DND-41 (cell line): ENCODE measurements around the gene CYP3A4.

Experiments used
- ATAC-seq: fragments of 200-7000 bp; cut with Tn5 transposase; 3 replicates; pipeline ENCODE4 v1.9.1; 2021; ENCODE audit warnings: low read depth; ENCODE audit not compliant: insufficient read depth
- DNase-seq: peaks from one replicate; pipeline ENCODE4 v3.0.0-alpha.2; 2020
- H2AFZ ChIP-seq: 2 replicates; pipeline ENCODE4 v1.6.0; 2012; ENCODE audit warnings: low read depth, low read length
- H3K27ac ChIP-seq: 2 replicates; pipeline ENCODE4 v1.5.1; 2012; ENCODE audit warnings: low read length, inconsistent platforms
- H3K27me3 ChIP-seq: fragments of 200-600 bp; sonication (generic); 2 replicates; pipeline ENCODE4 v1.6.0; 2012; ENCODE audit warnings: low read length, mild to moderate bottlenecking, inconsistent platforms; ENCODE audit not compliant: insufficient read depth, poor library complexity
- H3K36me3 ChIP-seq: 2 replicates; pipeline ENCODE4 v1.5.1; 2012; ENCODE audit warnings: low read length, inconsistent platforms; ENCODE audit not compliant: insufficient read depth
- H3K4me1 ChIP-seq: 2 replicates; pipeline ENCODE4 v1.5.1; 2012; ENCODE audit warnings: mild to moderate bottlenecking, low read length; ENCODE audit not compliant: insufficient read depth
- H3K4me2 ChIP-seq: 2 replicates; pipeline ENCODE4 v1.6.0; 2012; ENCODE audit warnings: mild to moderate bottlenecking, moderate library complexity, low read length, inconsistent platforms; ENCODE audit not compliant: insufficient read depth
- H3K4me3 ChIP-seq, 2 experiments: fragments of 200-600 bp in 1 of 2; shearing (Covaris generic) in 1 of 2; 2 replicates each; pipeline ENCODE4 v1.5.1; 2012 to 2016; ENCODE audit warnings: inconsistent platforms in 2 of 2, low read length in 2 of 2, mild to moderate bottlenecking in 2 of 2, low read depth in 1 of 2, moderate library complexity in 1 of 2
- H3K79me2 ChIP-seq: 2 replicates; pipeline ENCODE4 v1.6.0; 2012; ENCODE audit warnings: low read length, inconsistent platforms; ENCODE audit not compliant: insufficient read depth
- H3K9ac ChIP-seq: 2 replicates; pipeline ENCODE4 v1.6.0; 2012; ENCODE audit warnings: low read depth, mild to moderate bottlenecking, inconsistent platforms, low read length, moderate library complexity
- H3K9me3 ChIP-seq: 2 replicates; pipeline ENCODE4 v1.5.1; 2012; ENCODE audit warnings: low read length, moderate library complexity, mild to moderate bottlenecking, inconsistent platforms; ENCODE audit not compliant: insufficient read depth, severe bottlenecking
- H4K20me1 ChIP-seq: 2 replicates; pipeline ENCODE4 v1.6.0; 2012; ENCODE audit warnings: low read length; ENCODE audit not compliant: insufficient read depth
- EZH2 ChIP-seq: IDR thresholded peaks from 3 replicates; pipeline ENCODE4 v1.6.1; 2012; ENCODE audit warnings: borderline replicate concordance, low read depth, mild to moderate bottlenecking, moderate library complexity, low read length, inconsistent platforms; ENCODE audit not compliant: severe bottlenecking
- TF ChIP-seq, protein P1 (sequence below): IDR thresholded peaks from 2 replicates; pipeline ENCODE4 v1.5.1; 2012; ENCODE audit warnings: borderline replicate concordance, low read length, moderate library complexity, mild to moderate bottlenecking; ENCODE audit not compliant: poor library complexity, severe bottlenecking; ENCODE audit errors: extremely low read depth

Gene CYP3A4

DNA sequence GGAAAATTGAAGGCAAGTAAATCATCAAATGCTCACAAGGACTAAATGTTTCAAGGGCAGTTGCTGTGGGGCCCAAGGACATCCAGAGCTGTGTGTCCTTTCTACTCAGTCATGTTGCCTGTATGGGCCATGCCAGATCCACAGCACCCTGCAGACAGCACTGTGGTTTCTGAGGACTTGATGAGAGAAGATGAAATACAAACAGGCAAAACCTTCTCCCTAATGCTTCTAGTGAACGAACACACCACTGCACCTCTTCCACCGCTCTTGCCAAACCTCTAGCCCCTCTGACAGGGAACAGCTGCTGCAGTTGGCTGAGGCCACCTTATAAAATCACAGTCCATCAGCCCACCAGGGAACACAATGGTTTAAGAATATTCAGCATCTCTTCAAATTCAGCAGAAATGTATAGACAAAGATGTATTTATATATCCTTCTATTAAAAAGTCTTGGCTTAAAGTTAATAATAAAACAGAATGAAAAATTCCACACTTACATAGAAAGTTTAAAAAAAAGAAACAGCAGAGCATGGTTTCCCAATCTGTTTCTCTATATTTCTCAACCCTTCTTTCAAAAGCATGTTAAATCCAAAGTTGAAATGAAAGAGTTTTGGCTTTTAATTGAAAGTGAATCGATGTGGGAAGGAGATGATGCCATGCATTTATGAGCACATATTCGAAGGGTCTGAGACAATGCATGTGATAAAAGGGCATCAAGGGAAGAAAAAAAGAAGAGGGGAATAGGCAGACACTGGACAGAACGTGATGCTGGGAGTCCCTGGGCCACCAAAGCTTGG lies 63.0 kb downstream of the CYP3A4 start:
- Histone ChIP-seq H3K9me3 (no peaks in the 10 kb centered on the region), H3K27ac (no peak overlapping the region), H3K4me2 (no peak overlapping the region), H2AFZ (no peak overlapping the region), H3K36me3 (no peaks in the 10 kb centered on the region), H3K27me3 (no peaks in the 10 kb centered on the region), H3K4me3 (no peak overlapping the region), H3K4me1 (peaks cover 16% of the 10 kb centered on the region), H3K79me2 (no peaks in the 10 kb centered on the region), H3K9ac (no peak overlapping the region), H4K20me1 (no peaks in the 10 kb centered on the region)
- no peak for TF ChIP-seq EZH2
- TF ChIP-seq, protein P1, sequence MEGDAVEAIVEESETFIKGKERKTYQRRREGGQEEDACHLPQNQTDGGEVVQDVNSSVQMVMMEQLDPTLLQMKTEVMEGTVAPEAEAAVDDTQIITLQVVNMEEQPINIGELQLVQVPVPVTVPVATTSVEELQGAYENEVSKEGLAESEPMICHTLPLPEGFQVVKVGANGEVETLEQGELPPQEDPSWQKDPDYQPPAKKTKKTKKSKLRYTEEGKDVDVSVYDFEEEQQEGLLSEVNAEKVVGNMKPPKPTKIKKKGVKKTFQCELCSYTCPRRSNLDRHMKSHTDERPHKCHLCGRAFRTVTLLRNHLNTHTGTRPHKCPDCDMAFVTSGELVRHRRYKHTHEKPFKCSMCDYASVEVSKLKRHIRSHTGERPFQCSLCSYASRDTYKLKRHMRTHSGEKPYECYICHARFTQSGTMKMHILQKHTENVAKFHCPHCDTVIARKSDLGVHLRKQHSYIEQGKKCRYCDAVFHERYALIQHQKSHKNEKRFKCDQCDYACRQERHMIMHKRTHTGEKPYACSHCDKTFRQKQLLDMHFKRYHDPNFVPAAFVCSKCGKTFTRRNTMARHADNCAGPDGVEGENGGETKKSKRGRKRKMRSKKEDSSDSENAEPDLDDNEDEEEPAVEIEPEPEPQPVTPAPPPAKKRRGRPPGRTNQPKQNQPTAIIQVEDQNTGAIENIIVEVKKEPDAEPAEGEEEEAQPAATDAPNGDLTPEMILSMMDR, result no peak
- DNase-seq, result no peak
- peak; percentile 50; the same call in 2 of the 3 replicates for ATAC-seq

DNA sequence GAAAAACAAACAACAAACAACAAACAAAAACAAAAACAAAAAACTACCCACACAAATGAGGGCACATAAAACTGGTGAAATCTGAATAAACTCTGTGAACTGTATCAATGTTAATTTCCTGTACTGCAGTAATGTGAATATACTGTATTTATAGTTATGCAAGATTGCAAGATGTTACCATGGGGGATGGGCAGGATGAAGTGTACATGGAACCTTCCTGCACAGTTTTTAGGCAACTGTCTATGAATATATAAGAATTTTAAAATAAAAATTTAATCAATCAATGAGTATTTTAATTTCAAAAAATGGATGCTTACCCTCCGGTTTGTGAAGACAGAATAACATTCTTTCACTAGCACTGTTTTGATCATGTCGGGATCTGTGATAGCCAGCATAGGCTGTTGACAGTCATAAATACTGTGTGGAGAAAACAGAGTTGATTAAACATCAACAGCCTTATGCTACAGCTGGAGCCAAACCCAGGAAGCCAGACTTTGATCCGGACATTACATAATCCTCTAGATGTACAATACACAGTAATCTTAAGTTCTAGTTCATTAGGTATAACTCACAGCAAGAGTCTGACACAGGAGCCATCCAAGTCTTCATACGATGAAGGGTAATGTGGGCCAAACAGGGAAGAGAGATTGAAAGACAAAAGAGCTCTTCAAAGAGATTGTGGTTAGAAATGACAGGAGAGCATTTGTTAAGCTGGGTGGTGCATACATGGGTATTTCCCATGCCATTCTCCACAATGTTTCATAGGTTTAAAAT lies 63.8 kb downstream of the CYP3A4 start:
- H4K20me1 ChIP-seq, result no peaks in the 10 kb centered on the region
- H3K4me1 ChIP-seq, result peaks cover 16% of the 10 kb centered on the region
- DNase-seq (no peak), ATAC-seq (peak; percentile 75)
- H2AFZ ChIP-seq, result no peak overlapping the region
- no peaks in the 10 kb centered on the region for H3K27me3 ChIP-seq
- no peak overlapping the region for H3K4me2 ChIP-seq
- H3K9ac ChIP-seq, result no peak overlapping the region
- TF ChIP-seq, protein P1, result no peak
- TF ChIP-seq EZH2, result no peak
- no peaks in the 10 kb centered on the region for H3K36me3 ChIP-seq
- no peak overlapping the region for H3K27ac ChIP-seq
- H3K9me3 ChIP-seq, result no peaks in the 10 kb centered on the region
- H3K4me3 ChIP-seq, result no peak overlapping the region
- no peaks in the 10 kb centered on the region for H3K79me2 ChIP-seq

DNA sequence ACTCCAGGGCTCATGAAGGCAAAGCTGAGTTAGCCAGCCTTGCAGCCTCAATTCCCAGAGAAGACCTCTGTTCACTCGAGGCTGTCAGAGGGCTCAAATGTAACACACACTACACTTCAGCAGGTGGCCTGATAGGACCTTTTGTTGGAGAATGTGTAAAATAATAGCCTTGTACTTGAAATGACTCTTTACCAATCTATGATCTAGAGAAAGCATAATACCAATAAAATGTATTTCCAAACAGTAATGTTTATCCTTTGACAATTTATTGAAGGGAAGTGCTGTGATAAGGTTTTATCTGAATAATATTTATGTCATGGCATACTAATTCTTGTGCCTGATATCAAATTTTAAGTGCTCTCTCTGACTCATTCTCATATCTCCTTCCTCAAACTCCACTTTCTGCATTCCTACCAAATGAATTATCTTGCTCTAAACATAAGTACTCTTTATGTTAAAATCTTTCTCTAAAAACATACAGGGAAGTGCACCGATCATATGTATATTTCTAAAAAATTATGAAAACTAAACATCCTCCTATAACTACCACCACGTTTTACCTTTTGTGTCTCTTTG lies 69.9 kb downstream of the CYP3A4 start:
- Histone ChIP-seq H4K20me1 (no peaks in the 10 kb centered on the region), H3K9ac (no peak overlapping the region), H3K27ac (no peak overlapping the region), H3K4me2 (no peak overlapping the region), H3K4me3 (no peak overlapping the region), H2AFZ (no peak overlapping the region), H3K27me3 (no peaks in the 10 kb centered on the region), H3K4me1 (no peaks in the 10 kb centered on the region), H3K9me3 (no peaks in the 10 kb centered on the region), H3K79me2 (no peaks in the 10 kb centered on the region), H3K36me3 (no peaks in the 10 kb centered on the region)
- no peak for TF ChIP-seq EZH2
- TF ChIP-seq, protein P1, result no peak
- ATAC-seq (no peak), DNase-seq (no peak)
